Lower leg skin (tissue), 3 donors: Measurements from ENCODE around the gene NTSR2.

Experiments used
- POLR2A ChIP-seq, 2 donors: fragments of 450-650 bp; IDR thresholded peaks; one replicate each; pipeline ENCODE4 v1.6.1; 2016 to 2017; ENCODE audit warnings: antibody characterized with exemption in 2 of 2, mild to moderate bottlenecking in 1 of 2, moderate library complexity in 1 of 2
- TF ChIP-seq, protein P1 (sequence below), 3 donors: fragments of 450-650 bp; IDR thresholded peaks; one replicate each; pipeline ENCODE4 v1.5.1; 2016; ENCODE audit warnings: antibody characterized with exemption in 3 of 3, mild to moderate bottlenecking in 3 of 3, moderate library complexity in 2 of 3

DNA sequence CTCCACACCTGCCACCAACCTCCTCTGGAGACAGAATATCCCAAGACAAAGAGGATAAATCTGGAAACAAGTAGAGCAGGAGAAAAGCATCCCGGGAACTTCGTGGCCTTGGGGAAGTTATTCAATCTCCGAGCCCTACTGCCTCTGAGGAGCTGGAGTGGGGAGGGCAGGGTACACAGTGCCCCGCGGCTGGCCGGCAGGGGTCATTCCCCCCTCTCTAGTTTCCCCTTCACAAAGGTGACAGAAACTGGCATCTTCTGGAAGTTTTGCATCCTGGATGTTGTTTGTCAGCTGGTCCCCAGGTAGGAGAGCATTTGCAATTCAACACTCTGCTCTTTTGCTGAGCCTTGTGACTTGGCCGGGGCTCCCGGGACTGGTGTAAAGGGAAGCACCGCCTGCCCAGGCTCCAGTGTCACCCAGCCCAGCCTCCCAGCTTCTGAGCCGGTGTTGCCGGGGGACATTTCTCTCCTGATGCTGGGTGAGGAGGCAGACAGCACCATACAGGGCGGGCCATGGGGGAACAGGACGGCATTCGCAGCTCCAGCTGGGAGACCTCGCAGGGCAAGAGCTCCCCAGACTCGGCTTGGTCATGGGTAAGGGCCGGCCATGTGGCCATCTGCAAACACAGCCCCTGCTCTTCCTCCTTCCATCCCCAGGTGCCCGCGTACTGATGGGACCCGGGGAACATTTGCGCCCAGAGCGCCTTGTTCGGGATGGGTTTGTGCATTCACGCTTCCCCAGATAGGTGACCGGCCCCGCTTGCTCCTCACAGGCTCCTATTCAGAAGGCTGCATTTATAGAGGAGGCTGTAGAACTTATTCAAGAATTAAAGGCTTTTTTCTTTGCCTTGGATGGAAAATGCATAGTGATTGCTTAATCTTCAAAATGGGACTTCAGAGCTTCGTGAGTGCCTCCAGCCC is 7.4 kb upstream of the NTSR2 start:
- TF ChIP-seq, protein P1, sequence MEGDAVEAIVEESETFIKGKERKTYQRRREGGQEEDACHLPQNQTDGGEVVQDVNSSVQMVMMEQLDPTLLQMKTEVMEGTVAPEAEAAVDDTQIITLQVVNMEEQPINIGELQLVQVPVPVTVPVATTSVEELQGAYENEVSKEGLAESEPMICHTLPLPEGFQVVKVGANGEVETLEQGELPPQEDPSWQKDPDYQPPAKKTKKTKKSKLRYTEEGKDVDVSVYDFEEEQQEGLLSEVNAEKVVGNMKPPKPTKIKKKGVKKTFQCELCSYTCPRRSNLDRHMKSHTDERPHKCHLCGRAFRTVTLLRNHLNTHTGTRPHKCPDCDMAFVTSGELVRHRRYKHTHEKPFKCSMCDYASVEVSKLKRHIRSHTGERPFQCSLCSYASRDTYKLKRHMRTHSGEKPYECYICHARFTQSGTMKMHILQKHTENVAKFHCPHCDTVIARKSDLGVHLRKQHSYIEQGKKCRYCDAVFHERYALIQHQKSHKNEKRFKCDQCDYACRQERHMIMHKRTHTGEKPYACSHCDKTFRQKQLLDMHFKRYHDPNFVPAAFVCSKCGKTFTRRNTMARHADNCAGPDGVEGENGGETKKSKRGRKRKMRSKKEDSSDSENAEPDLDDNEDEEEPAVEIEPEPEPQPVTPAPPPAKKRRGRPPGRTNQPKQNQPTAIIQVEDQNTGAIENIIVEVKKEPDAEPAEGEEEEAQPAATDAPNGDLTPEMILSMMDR (IDR thresholded peaks at IDR 0.05), result no peak
- no peak for TF ChIP-seq POLR2A (IDR thresholded peaks at IDR 0.05)
